Stimulated activated naive CD8-positive, alpha-beta T cell treated with anti-CD3 and anti-CD28 coated beads, Interleukin-15, amount 100 ng/mL, for 72 hours (primary cell): Measurements from ENCODE around the gene CABS1.

Experiments used
- ATAC-seq: fragments of 150-1000 bp; cut with Tn5 transposase; 2 replicates; pipeline ENCODE4 v1.10.0; 2021; ENCODE audit warnings: mild to moderate bottlenecking, moderate library complexity
- DNase-seq, 2 donors: peaks; one replicate each; pipeline ENCODE4 v3.0.0; 2021 to 2022
- H3K27ac Mint-ChIP-seq, 2 donors: one replicate each; pipeline ENCODE4 v1.8.0; 2022; ENCODE audit warnings: mild to moderate bottlenecking in 2 of 2, mixed read lengths in 2 of 2, moderate library complexity in 2 of 2
- H3K27me3 Mint-ChIP-seq: one replicate; pipeline ENCODE4 v1.8.0; 2022; ENCODE audit warnings: mixed read lengths
- H3K4me1 Mint-ChIP-seq: one replicate; pipeline ENCODE4 v1.8.0; 2022; ENCODE audit warnings: mild to moderate bottlenecking, mixed read lengths
- H3K4me3 Mint-ChIP-seq, 2 donors: one replicate each; pipeline ENCODE4 v1.8.0; 2022; ENCODE audit warnings: mild to moderate bottlenecking in 2 of 2, mixed read lengths in 2 of 2, moderate library complexity in 1 of 2
- H3K9me3 Mint-ChIP-seq, 2 donors: one replicate each; pipeline ENCODE4 v1.8.0; 2022; ENCODE audit warnings: mixed read lengths in 2 of 2

The CABS1 gene

GRCh38 chr4:70334681-70335080 is at the start of gene CABS1:
Gene CABS1 (plus strand): TSS chr4:70334981. CDS start chr4:70335040, 59 bp downstream.
- Mint-ChIP-seq H3K27me3 (no peaks in the 10 kb centered on the region), H3K4me1 (no peaks in the 10 kb centered on the region), H3K9me3 (no peaks in the 10 kb centered on the region), H3K27ac (no peak within 1 kb of the TSS), H3K4me3 (no peak within 1 kb of the TSS)
- DNase-seq (no peak), ATAC-seq (no peak)

DNA sequence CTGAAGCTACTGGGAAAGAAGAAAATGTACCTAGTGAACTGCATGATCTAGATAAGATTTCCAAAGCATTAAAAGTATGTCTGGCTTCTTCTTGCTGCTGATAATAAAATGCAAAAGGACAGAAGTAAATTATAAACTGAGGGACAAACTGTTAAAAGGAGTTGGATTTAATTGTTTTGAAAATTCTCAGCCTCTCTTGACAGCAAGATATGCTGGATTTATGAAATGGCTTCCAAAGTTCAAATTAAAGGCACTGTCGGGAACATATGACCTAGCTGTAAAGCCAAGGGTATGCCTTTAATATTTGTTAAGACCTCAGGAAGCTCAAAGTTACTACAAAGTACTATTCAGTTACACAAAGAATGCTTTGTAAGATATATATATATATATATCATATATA is 46.1 kb upstream of the CABS1 start:
- no peak overlapping the region for H3K4me3 Mint-ChIP-seq

DNA sequence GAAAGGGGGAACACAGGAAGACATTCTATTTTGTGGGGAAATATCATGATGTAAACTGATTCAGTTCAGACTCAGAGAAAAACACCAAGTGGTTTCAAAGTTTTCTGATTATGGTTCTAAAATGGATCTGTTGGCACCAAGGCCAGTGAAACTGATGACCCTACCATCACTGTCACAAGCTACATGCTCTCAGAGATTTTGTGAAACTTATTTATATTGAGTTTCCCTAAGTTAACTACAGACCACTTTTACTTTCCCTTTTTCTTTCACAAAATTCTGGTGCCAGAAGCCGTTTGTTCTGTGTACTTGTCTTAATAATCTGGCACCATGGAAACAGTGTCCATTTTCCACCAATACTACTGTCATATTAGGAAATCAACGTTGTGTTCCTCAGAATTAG is 43.4 kb upstream of the CABS1 start:
- Mint-ChIP-seq H3K27ac (no peak overlapping the region), H3K4me1 (no peaks in the 10 kb centered on the region), H3K9me3 (no peaks in the 10 kb centered on the region), H3K4me3 (no peak overlapping the region), H3K27me3 (no peaks in the 10 kb centered on the region)
- DNase-seq (no peak), ATAC-seq (no peak)

More for the DNA sequence above, 46.1 kb upstream of the CABS1 start:
- Mint-ChIP-seq H3K4me1 (no peaks in the 10 kb centered on the region), H3K27me3 (no peaks in the 10 kb centered on the region), H3K27ac (no peak overlapping the region), H3K9me3 (no peaks in the 10 kb centered on the region)
- ATAC-seq, result no peak
- no peak for DNase-seq

GRCh38 chr4:70297576-70297975 is 37.2 kb upstream of the CABS1 start:
- ATAC-seq (no peak), DNase-seq (no peak)
- no peak overlapping the region for H3K4me3 Mint-ChIP-seq
- no peaks in the 10 kb centered on the region for H3K4me1 Mint-ChIP-seq
- peaks cover 0 to 7% of the 10 kb centered on the region in 2 donors for H3K9me3 Mint-ChIP-seq
- H3K27ac Mint-ChIP-seq, result no peak overlapping the region
- peaks cover 7% of the 10 kb centered on the region for H3K27me3 Mint-ChIP-seq

GRCh38 chr4:70298051-70298450 is 36.7 kb upstream of the CABS1 start:
- Mint-ChIP-seq H3K27ac (no peak overlapping the region), H3K27me3 (peaks cover 7% of the 10 kb centered on the region), H3K4me3 (no peak overlapping the region), H3K9me3 (peaks cover 0 to 7% of the 10 kb centered on the region in 2 donors), H3K4me1 (no peaks in the 10 kb centered on the region)
- DNase-seq (no peak), ATAC-seq (no peak)

- peaks cover 0 to 7% of the 10 kb centered on the region in 2 donors for H3K9me3 Mint-ChIP-seq
- ATAC-seq (no peak), DNase-seq (no peak)
- no peak overlapping the region for H3K4me3 Mint-ChIP-seq
- peaks cover 7% of the 10 kb centered on the region for H3K27me3 Mint-ChIP-seq
- H3K27ac Mint-ChIP-seq, result no peak overlapping the region
- no peaks in the 10 kb centered on the region for H3K4me1 Mint-ChIP-seq
These were observed 35.1 kb upstream of the CABS1 start for GRCh38 chr4:70299643-70300042.

DNA sequence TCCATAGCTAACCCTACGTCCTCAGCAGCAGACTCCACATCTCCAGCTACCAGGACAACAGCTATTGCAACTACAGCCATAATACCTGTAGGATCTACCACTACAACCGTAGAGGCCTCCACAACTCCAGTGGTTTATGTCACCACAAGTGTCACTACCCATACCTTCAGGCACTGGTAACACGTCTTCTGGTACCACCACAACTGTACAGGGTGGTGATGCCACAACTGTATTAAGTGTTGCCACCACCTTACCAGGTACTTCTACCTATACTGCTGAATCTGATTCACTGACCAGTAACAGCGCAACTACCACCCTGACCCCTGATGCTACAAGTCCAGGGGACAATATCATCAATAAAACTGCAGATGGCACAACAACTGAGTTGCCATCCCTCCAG is 34.6 kb upstream of the CABS1 start:
- no peak overlapping the region for H3K4me3 Mint-ChIP-seq
- H3K4me1 Mint-ChIP-seq, result no peaks in the 10 kb centered on the region
- DNase-seq, result no peak
- no peak for ATAC-seq
- H3K27me3 Mint-ChIP-seq, result peaks cover 7% of the 10 kb centered on the region
- peaks cover 0 to 7% of the 10 kb centered on the region in 2 donors for H3K9me3 Mint-ChIP-seq
- H3K27ac Mint-ChIP-seq, result no peak overlapping the region

GRCh38 chr4:70303090-70303489 is 31.7 kb upstream of the CABS1 start:
- H3K27me3 Mint-ChIP-seq, result no peaks in the 10 kb centered on the region
- peaks cover 0 to 5% of the 10 kb centered on the region in 2 donors for H3K9me3 Mint-ChIP-seq
- DNase-seq, result no peak
- no peaks in the 10 kb centered on the region for H3K4me1 Mint-ChIP-seq
- no peak overlapping the region for H3K27ac Mint-ChIP-seq
- no peak overlapping the region for H3K4me3 Mint-ChIP-seq
- ATAC-seq, result no peak

DNA sequence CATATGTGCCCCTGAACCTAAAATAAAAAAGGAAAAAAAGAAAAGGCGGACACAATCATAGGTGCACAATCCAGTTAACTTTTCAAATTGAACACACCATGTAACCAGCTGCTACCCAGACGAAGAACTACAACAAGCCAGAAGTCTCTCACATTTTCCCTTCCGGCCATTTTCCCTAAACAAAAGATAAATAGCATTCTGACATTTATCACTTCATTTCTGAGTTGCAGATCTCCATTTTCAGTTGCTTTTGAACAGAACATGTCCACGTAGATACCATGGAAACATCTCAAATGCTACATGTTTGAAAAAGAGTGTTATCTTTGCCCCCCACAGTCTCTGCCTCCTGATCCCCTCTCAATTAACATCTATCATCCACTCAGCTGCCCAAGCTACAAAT is 29.2 kb upstream of the CABS1 start:
- ATAC-seq, result no peak

DNA sequence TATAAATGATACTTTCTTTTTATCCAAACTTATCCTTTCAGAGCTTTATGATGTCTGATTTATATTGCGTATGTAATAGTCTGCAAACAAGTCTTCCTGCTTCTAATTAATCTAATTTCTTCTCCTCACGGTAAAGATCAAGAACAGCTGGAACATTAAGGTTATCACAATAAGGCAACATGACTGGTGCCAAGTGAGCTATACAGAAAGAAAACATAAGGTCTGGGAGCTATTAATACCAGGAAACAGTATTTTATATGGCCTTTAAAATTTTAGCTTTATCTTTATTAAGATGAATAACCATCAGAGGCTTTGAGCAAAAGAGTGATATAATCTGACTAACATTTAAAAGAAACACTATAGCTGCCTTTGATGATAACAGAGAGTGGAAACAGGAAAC is 28.7 kb upstream of the CABS1 start:
- peaks cover 0 to 11% of the 10 kb centered on the region in 2 donors for H3K9me3 Mint-ChIP-seq
- ATAC-seq (no peak), DNase-seq (no peak)

More for the DNA sequence above, 29.2 kb upstream of the CABS1 start:
- no peak overlapping the region for H3K27ac Mint-ChIP-seq
- no peak overlapping the region for H3K4me3 Mint-ChIP-seq
- no peak for DNase-seq
- peaks cover 0 to 8% of the 10 kb centered on the region in 2 donors for H3K9me3 Mint-ChIP-seq
- H3K27me3 Mint-ChIP-seq, result no peaks in the 10 kb centered on the region
- no peaks in the 10 kb centered on the region for H3K4me1 Mint-ChIP-seq

GRCh38 chr4:70313736-70314135 is 21.0 kb upstream of the CABS1 start:
- Mint-ChIP-seq H3K27ac (no peak overlapping the region), H3K9me3 (peaks cover 0 to 6% of the 10 kb centered on the region in 2 donors), H3K4me1 (no peaks in the 10 kb centered on the region), H3K4me3 (no peak overlapping the region), H3K27me3 (no peaks in the 10 kb centered on the region)
- ATAC-seq, result no peak
- DNase-seq, result no peak

More for the DNA sequence above, 28.7 kb upstream of the CABS1 start:
- Mint-ChIP-seq H3K27me3 (no peaks in the 10 kb centered on the region), H3K4me1 (no peaks in the 10 kb centered on the region), H3K4me3 (no peak overlapping the region), H3K27ac (no peak overlapping the region)

- H3K27ac Mint-ChIP-seq, result no peak overlapping the region
These were observed 18.9 kb upstream of the CABS1 start for GRCh38 chr4:70315928-70316327.

DNA sequence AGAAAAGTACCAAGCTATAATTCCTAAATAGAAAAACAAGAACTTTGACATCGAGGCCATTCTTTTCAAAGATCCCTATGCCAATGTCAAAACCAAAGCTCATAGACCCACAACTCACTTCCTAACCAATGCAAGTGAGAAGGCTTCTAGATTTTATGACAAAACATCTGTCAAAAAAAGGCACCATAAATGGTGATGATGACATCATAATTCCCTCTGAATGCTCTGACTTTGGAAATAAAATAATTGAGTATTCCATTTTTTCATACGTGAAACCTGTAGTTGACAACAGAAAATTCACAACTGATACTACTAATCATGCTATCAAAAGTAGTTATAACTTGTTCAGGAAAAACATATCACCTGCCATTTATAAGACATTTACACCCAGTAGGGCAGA is 8.7 kb upstream of the CABS1 start:
- no peaks in the 10 kb centered on the region for H3K4me1 Mint-ChIP-seq
- H3K4me3 Mint-ChIP-seq, result no peak overlapping the region
- ATAC-seq, result no peak
- no peaks in the 10 kb centered on the region for H3K9me3 Mint-ChIP-seq
- H3K27ac Mint-ChIP-seq, result no peak overlapping the region
- no peak for DNase-seq
- no peaks in the 10 kb centered on the region for H3K27me3 Mint-ChIP-seq

More at GRCh38 chr4:70315928-70316327, 18.9 kb upstream of the CABS1 start:
- Mint-ChIP-seq H3K4me3 (no peak overlapping the region), H3K4me1 (no peaks in the 10 kb centered on the region), H3K27me3 (no peaks in the 10 kb centered on the region), H3K9me3 (peaks cover 0 to 5% of the 10 kb centered on the region in 2 donors)
- no peak for DNase-seq
- no peak for ATAC-seq

- Mint-ChIP-seq H3K27ac (no peak overlapping the region), H3K4me3 (no peak overlapping the region), H3K9me3 (no peaks in the 10 kb centered on the region), H3K27me3 (no peaks in the 10 kb centered on the region), H3K4me1 (no peaks in the 10 kb centered on the region)
- DNase-seq (no peak), ATAC-seq (no peak)
These were observed 1.3 kb downstream of the CABS1 start for GRCh38 chr4:70336043-70336442.

DNA sequence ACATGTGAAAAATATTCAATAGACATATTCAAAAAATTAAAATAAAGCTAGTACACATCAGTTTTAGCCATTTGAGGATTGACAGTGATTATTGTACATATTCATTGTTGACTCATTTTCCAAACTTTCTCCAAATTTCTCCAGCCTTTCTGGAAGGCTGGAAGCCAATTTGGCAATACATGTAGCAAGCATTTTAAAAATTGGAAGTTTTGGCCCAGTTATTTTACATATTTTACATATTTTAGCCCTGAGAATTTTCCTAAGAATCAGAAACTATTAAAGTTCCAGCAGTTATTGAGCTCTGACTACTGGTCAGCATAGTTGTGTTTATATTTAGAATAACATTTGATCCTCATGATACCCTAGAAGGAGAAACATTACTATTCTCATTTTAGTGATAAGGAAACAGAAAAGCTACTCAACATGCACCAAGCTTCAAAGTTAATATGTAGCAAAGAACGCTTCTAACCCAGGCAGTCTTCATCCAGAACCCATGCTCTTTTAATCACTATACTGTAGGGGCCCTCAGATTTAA is 3.2 kb downstream of the CABS1 start:
- Mint-ChIP-seq H3K9me3 (no peaks in the 10 kb centered on the region), H3K4me1 (no peaks in the 10 kb centered on the region), H3K27me3 (no peaks in the 10 kb centered on the region), H3K4me3 (no peak overlapping the region), H3K27ac (no peak overlapping the region)
- DNase-seq (no peak), ATAC-seq (no peak)

DNA sequence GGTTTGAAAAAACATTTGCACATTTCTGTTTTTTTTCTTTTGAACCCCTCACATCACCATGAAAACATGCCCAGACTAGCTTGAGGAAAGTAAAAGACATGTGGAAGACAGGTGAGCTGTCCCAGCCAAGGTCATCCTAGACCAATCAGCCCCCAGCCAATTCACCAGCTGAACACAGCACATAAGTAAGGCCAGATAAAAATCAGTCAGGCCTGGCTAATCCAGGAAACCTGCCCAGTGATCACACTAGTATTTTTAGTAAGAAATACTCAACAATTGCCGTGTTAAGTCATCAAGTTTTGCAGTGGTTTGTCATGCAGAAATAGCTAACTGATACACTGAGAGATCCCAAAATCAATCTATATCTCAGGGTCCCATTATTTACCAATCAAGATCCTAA is 21.4 kb downstream of the CABS1 start:
- Mint-ChIP-seq H3K27me3 (no peaks in the 10 kb centered on the region), H3K4me3 (no peak overlapping the region), H3K4me1 (no peaks in the 10 kb centered on the region), H3K27ac (no peak overlapping the region), H3K9me3 (no peaks in the 10 kb centered on the region)
- ATAC-seq (no peak), DNase-seq (no peak)

DNA sequence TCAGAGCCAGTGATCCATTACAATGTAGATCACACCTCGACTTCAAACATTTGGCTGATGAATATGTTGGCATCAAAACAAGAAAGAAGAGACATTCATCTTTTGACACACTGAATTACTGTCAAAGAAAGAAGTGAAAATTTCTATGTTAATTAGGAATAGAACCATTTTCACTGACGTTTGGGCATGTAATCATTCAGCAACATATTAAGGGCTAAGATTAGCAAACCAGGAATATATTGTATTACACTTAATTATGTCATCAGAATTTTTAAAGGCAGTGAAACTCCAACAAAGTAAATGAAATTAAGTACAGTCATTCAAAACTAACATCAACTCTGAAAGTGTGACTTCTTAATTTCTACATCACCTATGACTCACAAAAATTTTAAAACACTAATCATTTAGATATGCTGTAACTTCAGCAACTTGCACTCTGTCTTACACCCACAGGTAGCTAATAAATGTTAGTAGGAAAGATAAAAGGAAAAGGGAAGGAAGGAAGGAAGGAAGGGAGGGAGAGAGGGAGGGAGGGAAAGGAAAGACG is 24.4 kb downstream of the CABS1 start:
- no peaks in the 10 kb centered on the region for H3K4me1 Mint-ChIP-seq

More for the DNA sequence above, 24.4 kb downstream of the CABS1 start:
- Mint-ChIP-seq H3K9me3 (no peaks in the 10 kb centered on the region), H3K4me3 (no peak overlapping the region), H3K27me3 (no peaks in the 10 kb centered on the region), H3K27ac (no peak overlapping the region)
- DNase-seq (no peak), ATAC-seq (no peak)
